Nephron (organoid): Measurements from ENCODE around the gene ANKRD10.

Experiments
- H3K27ac Mint-ChIP-seq, 3 experiments: 2 replicates each; pipeline ENCODE4 v1.8.0; 2020; ENCODE audit warnings: mixed read lengths in 3 of 3, mild to moderate bottlenecking in 2 of 3, moderate library complexity in 1 of 3
- H3K27me3 Mint-ChIP-seq: 2 replicates; pipeline ENCODE4 v1.8.0; 2021; ENCODE audit warnings: low read depth, mild to moderate bottlenecking, moderate library complexity, mixed read lengths
- H3K36me3 Mint-ChIP-seq: 2 replicates; pipeline ENCODE4 v1.8.0; 2020; ENCODE audit warnings: low read depth, mixed read lengths
- H3K4me1 Mint-ChIP-seq: 2 replicates; pipeline ENCODE4 v1.8.0; 2020; ENCODE audit warnings: mixed read lengths
- H3K4me3 Mint-ChIP-seq, 3 experiments: 2 replicates each; pipeline ENCODE4 v1.8.0; 2020; ENCODE audit warnings: mild to moderate bottlenecking in 3 of 3, mixed read lengths in 3 of 3, moderate library complexity in 2 of 3
- H3K9me3 Mint-ChIP-seq: 2 replicates; pipeline ENCODE4 v1.8.0; 2020; ENCODE audit warnings: mixed read lengths
- TF ChIP-seq, protein P1 (sequence below), 3 experiments: fragments of 200-600 bp; sonication (generic); IDR thresholded peaks; one replicate each; pipeline ENCODE4 v1.5.0; 2021; ENCODE audit warnings: antibody characterized with exemption in 3 of 3; ENCODE audit not compliant: unreplicated experiment in 3 of 3

Gene ANKRD10

DNA sequence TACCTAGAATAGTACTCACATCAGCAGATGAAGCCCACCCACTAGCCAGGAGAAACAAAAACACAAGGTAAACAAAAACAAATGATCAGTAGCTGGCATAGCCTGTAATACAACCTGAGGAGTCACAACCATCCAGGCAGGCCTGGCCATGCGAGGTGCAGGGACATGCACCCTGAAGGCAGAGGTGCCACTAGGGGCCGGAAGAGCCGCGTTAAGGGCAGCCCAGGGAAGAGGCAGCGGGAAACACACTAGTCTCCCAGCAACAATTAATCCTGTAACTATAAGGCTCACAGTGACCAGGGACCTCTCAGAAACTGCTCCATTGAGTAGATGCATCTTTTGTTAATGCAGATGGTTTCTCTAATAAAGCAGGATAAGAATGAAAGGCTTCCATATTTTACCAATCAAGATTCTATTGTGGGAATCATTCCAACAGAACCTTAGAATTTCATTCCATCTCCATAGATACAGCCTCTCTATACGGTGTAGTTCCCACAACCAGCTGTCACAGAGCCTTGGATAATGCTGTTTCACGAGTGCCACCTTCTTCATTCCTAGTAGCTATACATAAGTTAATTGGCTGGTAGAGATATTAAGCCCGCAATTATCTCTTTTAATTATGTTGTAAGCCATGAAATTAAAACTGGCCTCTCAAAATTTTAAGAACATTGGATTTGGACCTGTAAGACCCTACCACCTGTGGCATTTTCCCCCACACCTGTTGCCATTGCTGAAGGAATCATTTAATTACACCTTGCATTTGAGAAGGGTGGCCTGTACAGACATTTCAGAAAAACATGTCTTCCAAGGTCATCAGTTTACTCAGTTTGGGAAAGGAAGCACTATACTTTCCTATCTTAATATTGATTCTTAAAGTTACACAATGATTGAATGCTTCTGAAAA, 28.7 kb downstream of the ANKRD10 start:
- peaks cover 52% of the 10 kb centered on the region for H3K4me1 Mint-ChIP-seq
- H3K4me3 Mint-ChIP-seq: no peak overlapping the region
- TF ChIP-seq, protein P1, sequence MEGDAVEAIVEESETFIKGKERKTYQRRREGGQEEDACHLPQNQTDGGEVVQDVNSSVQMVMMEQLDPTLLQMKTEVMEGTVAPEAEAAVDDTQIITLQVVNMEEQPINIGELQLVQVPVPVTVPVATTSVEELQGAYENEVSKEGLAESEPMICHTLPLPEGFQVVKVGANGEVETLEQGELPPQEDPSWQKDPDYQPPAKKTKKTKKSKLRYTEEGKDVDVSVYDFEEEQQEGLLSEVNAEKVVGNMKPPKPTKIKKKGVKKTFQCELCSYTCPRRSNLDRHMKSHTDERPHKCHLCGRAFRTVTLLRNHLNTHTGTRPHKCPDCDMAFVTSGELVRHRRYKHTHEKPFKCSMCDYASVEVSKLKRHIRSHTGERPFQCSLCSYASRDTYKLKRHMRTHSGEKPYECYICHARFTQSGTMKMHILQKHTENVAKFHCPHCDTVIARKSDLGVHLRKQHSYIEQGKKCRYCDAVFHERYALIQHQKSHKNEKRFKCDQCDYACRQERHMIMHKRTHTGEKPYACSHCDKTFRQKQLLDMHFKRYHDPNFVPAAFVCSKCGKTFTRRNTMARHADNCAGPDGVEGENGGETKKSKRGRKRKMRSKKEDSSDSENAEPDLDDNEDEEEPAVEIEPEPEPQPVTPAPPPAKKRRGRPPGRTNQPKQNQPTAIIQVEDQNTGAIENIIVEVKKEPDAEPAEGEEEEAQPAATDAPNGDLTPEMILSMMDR (IDR thresholded peaks at IDR 0.05; ENCODE audit: unreplicated experiment in 3 of 3): no peak
- no peak overlapping the region for H3K27ac Mint-ChIP-seq
- H3K36me3 Mint-ChIP-seq: peaks cover 4% of the 10 kb centered on the region
- no peaks in the 10 kb centered on the region for H3K9me3 Mint-ChIP-seq
- H3K27me3 Mint-ChIP-seq: no peaks in the 10 kb centered on the region

DNA sequence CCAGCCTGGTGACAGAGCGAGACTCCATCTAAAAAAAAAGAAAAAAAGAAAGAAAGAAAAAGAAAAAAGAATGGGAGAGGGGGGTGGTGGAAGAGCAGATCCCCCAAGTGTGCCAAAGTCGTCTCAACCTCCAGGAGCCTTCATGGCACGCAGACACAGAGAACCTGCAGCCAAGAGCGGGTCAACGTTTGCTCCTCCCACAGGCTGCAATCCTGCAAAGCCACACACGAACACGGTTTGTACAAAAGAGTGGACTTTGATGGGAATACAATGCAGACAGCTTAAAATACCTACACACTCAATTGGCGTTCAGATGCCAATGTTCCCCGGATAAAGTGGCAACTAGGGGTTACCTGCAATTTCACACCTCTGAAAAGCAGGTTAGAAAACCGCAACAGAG, 29.4 kb downstream of the ANKRD10 start:
- Mint-ChIP-seq H3K36me3 (peaks cover 3% of the 10 kb centered on the region), H3K27ac (no peak overlapping the region), H3K4me3 (no peak overlapping the region), H3K4me1 (peaks cover 48% of the 10 kb centered on the region), H3K9me3 (no peaks in the 10 kb centered on the region), H3K27me3 (no peaks in the 10 kb centered on the region)
- TF ChIP-seq, protein P1 (IDR thresholded peaks at IDR 0.05; ENCODE audit: unreplicated experiment in 3 of 3): no peak

DNA sequence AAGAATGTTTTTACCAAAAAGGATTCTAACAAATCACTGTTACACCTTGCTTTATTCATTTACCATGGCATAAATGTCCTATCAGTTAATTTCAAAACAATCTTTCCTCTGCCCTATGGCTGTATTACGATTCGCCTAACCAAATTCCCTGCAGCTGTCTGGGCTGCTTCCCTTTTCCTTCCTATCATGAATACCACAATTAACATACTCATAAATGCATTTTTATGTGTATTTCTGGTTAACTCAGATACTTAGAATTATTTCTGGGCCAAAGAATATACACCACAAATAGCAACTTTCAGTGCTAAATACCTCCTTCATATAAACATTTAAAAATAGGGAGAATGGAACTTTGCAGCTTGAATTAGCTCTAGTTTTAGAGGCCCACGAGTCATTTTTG, 30.4 kb downstream of the ANKRD10 start:
- no peaks in the 10 kb centered on the region for H3K27me3 Mint-ChIP-seq
- no peaks in the 10 kb centered on the region for H3K9me3 Mint-ChIP-seq
- no peak overlapping the region for H3K4me3 Mint-ChIP-seq
- TF ChIP-seq, protein P1 (IDR thresholded peaks at IDR 0.05; ENCODE audit: unreplicated experiment in 3 of 3): no peak
- H3K4me1 Mint-ChIP-seq: peaks cover 48% of the 10 kb centered on the region
- H3K36me3 Mint-ChIP-seq: peaks cover 8% of the 10 kb centered on the region
- peak overlapping the region in 1 of 3 experiments; percentile 19 for H3K27ac Mint-ChIP-seq

DNA sequence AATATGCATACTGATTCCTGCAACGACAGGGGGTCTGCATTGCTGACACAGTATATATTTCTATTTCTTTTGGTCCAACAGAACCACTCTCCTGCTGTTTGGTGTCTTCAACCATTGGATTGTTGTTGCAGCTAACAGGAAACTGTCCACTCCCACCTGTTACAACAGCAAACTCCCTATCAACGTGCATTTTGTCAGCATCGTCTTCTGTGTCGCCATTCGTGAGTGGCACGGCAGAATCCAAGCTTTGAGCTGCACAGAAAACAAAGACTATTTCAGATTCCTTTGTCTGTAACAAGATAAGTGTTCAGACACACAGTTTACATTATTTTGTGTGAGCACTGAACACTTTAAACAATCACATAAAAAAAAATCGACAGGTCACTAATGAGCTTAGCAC, 31.3 kb downstream of the ANKRD10 start:
- Mint-ChIP-seq H3K27me3 (no peaks in the 10 kb centered on the region), H3K36me3 (peaks cover 8% of the 10 kb centered on the region), H3K4me3 (no peak overlapping the region), H3K27ac (no peak overlapping the region), H3K9me3 (no peaks in the 10 kb centered on the region), H3K4me1 (peaks cover 39% of the 10 kb centered on the region)
- TF ChIP-seq, protein P1 (IDR thresholded peaks at IDR 0.05; ENCODE audit: unreplicated experiment in 3 of 3): no peak

DNA sequence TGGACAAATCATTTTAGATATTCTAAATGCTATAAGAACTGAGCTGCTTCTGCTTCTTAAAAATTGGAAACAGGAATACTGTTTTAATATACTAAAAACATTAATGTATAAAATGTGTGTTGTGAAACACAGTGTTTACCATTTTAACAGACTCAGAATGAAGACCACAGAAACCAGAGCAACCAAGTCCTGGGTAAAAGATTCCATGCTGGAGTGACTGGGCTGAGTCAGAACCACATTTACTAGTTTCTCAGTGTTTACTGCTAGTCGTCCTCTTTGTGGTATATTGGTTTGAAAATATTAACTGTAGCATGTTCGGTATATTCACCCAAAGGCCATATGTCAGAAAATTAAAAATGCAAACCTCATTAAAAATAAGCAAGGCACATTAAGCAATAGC, 31.9 kb downstream of the ANKRD10 start:
- Mint-ChIP-seq H3K27me3 (no peaks in the 10 kb centered on the region), H3K9me3 (no peaks in the 10 kb centered on the region), H3K4me3 (no peak overlapping the region), H3K36me3 (peaks cover 11% of the 10 kb centered on the region), H3K4me1 (peaks cover 34% of the 10 kb centered on the region), H3K27ac (no peak overlapping the region)
- TF ChIP-seq, protein P1 (IDR thresholded peaks at IDR 0.05; ENCODE audit: unreplicated experiment in 3 of 3): no peak
